Stimulated activated naive CD4-positive, alpha-beta T cell treated with Interleukin-2 at 50 U/mL for 16 hours (primary cell): Measurements from ENCODE around the gene NANOS3.

ENCODE experiments used
- DNase-seq: peaks from one replicate; lab custom pipeline; 2025; lab: John Stamatoyannopoulos, UW

The NANOS3 gene

GRCh38 chr19:13864667-13865570, 12.0 kb upstream of the NANOS3 start:
- no peak for DNase-seq

GRCh38 chr19:13865571-13866462, 11.1 kb upstream of the NANOS3 start:
- DNase-seq = no peak

GRCh38 chr19:13866463-13867046, 10.4 kb upstream of the NANOS3 start:
- DNase-seq = no peak

- no peak for DNase-seq
Observed at GRCh38 chr19:13868663-13869062, 8.3 kb upstream of the NANOS3 start.

GRCh38 chr19:13869281-13869680, 7.7 kb upstream of the NANOS3 start:
- DNase-seq = no peak

GRCh38 chr19:13870873-13871272, 6.1 kb upstream of the NANOS3 start:
- no peak for DNase-seq

GRCh38 chr19:13872339-13872694, 4.6 kb upstream of the NANOS3 start:
- DNase-seq = no peak

- DNase-seq = no peak
Observed at GRCh38 chr19:13872695-13873389, 4.1 kb upstream of the NANOS3 start.

GRCh38 chr19:13873834-13874515, 3.0 kb upstream of the NANOS3 start:
- no peak for DNase-seq

GRCh38 chr19:13875824-13876223, 1.1 kb upstream of the NANOS3 start:
- DNase-seq = no peak

GRCh38 chr19:13877303-13877702, 369 bp downstream of the NANOS3 start:
- no peak for DNase-seq

- DNase-seq = peak; percentile 96
Observed at GRCh38 chr19:13880059-13881043, 3.4 kb downstream of the NANOS3 start.

- DNase-seq = peak; percentile 27
Observed at GRCh38 chr19:13881251-13881691, 4.3 kb downstream of the NANOS3 start.

GRCh38 chr19:13881692-13882418, 4.9 kb downstream of the NANOS3 start:
- peak; percentile 38 for DNase-seq

GRCh38 chr19:13882419-13882795, 5.5 kb downstream of the NANOS3 start:
- DNase-seq = no peak

GRCh38 chr19:13882836-13883235, 5.9 kb downstream of the NANOS3 start:
- no peak for DNase-seq

GRCh38 chr19:13883516-13884064, 6.7 kb downstream of the NANOS3 start:
- DNase-seq = no peak

GRCh38 chr19:13884726-13885591, 8.0 kb downstream of the NANOS3 start:
- DNase-seq = no peak
